ENCODE measurements around the gene DENND5B. TPM values are rescaled to one million over a fixed set of nuclear protein-coding genes. Genes with fewer than 3 reads are reported as not detected.
A peak's percentile ranks its signal among the peaks of the same experiment; 100 is the strongest.

Gene DENND5B
- total RNA-seq, 1 donor = 18.8 TPM

- peaks cover 3% of the 10 kb centered on the region for H3K4me1 ChIP-seq (ENCODE audit: insufficient read depth, low read length)
- no peak overlapping the region for H2AFZ ChIP-seq (ENCODE audit: low read length)
- TF ChIP-seq CTCF (IDR thresholded peaks at IDR 0.05; ENCODE audit: extremely low read depth, low read depth, low read length) = no peak
- no peaks in the 10 kb centered on the region for H3K9me3 ChIP-seq (ENCODE audit: low read depth, low read length)
- peaks cover 37% of the 10 kb centered on the region for H3K79me2 ChIP-seq (ENCODE audit: insufficient read depth, low read length)
- H4K20me1 ChIP-seq (ENCODE audit: insufficient read depth, low read length) = no peaks in the 10 kb centered on the region
- H3K36me3 ChIP-seq (ENCODE audit: insufficient read depth, low read length) = no peaks in the 10 kb centered on the region
- H3K27me3 ChIP-seq (ENCODE audit: insufficient read depth, low read length) = no peaks in the 10 kb centered on the region
- no peak overlapping the region for H3K4me2 ChIP-seq (ENCODE audit: insufficient read depth, low read length)
- H3K4me3 ChIP-seq (ENCODE audit: insufficient read depth, low read length) = no peak overlapping the region
- no peak overlapping the region for H3K27ac ChIP-seq (ENCODE audit: low read depth, low read length)
- DNase-seq (ENCODE audit: insufficient read length, low spot score, missing footprints) = no peak
Observed at GRCh38 chr12:31510034-31510433, 80.9 kb downstream of the DENND5B start.

DNA sequence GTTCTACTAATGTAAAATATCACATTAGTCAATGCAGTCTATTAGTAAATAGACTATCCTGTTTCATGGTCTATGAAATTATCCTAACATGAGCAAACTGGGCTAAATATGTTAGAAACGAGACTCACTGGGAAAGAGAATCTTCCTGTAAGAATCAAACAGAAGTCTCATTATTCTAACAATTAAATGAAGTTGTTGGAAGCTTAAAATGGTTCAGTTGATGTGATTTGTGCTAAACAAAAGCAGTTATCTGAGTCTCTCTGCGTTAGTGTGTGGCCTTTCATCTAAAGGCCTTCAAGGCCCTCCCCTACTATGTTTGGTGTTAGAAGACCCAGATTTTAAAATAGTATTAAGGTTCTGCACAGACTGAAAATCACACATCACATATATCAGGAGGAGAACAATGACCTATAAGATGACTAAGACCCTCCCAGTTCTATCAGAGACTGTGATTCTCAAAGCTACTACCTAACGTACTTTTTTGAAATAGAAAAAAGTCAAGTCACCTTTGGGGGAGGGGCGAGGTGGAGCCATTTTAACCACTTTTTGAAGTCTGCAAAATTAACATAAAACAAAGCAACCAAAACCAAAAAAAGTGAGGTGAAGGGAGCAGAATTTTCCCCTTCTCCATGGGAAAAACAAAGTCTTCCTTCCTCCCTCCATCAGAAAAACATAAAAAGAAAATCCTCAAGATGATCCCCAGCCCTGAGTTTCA is 82.3 kb downstream of the DENND5B start:
- peaks cover 39% of the 10 kb centered on the region for H3K79me2 ChIP-seq (ENCODE audit: insufficient read depth, low read length)
- TF ChIP-seq CTCF (IDR thresholded peaks at IDR 0.05; ENCODE audit: extremely low read depth, low read depth, low read length) = no peak

GRCh38 chr12:31507966-31508365 is 83.0 kb downstream of the DENND5B start:
- no peak overlapping the region for H3K4me2 ChIP-seq (ENCODE audit: insufficient read depth, low read length)
- DNase-seq (ENCODE audit: insufficient read length, low spot score, missing footprints) = peak; percentile 79
- peaks cover 39% of the 10 kb centered on the region for H3K79me2 ChIP-seq (ENCODE audit: insufficient read depth, low read length)
- no peak overlapping the region for H2AFZ ChIP-seq (ENCODE audit: low read length)
- H3K36me3 ChIP-seq (ENCODE audit: insufficient read depth, low read length) = no peaks in the 10 kb centered on the region
- TF ChIP-seq CTCF (IDR thresholded peaks at IDR 0.05; ENCODE audit: extremely low read depth, low read depth, low read length) = no peak
- H4K20me1 ChIP-seq (ENCODE audit: insufficient read depth, low read length) = no peaks in the 10 kb centered on the region
- H3K4me1 ChIP-seq (ENCODE audit: insufficient read depth, low read length) = peaks cover 3% of the 10 kb centered on the region
- H3K4me3 ChIP-seq (ENCODE audit: insufficient read depth, low read length) = no peak overlapping the region
- no peaks in the 10 kb centered on the region for H3K27me3 ChIP-seq (ENCODE audit: insufficient read depth, low read length)
- H3K9me3 ChIP-seq (ENCODE audit: low read depth, low read length) = peaks cover 3% of the 10 kb centered on the region
- no peak overlapping the region for H3K27ac ChIP-seq (ENCODE audit: low read depth, low read length)

More for the DNA sequence above, 82.3 kb downstream of the DENND5B start:
- DNase-seq (ENCODE audit: insufficient read length, low spot score, missing footprints) = no peak
- no peak overlapping the region for H3K4me3 ChIP-seq (ENCODE audit: insufficient read depth, low read length)
- H3K4me2 ChIP-seq (ENCODE audit: insufficient read depth, low read length) = no peak overlapping the region
- no peaks in the 10 kb centered on the region for H3K36me3 ChIP-seq (ENCODE audit: insufficient read depth, low read length)
- peaks cover 3% of the 10 kb centered on the region for H3K9me3 ChIP-seq (ENCODE audit: low read depth, low read length)
- no peaks in the 10 kb centered on the region for H3K27me3 ChIP-seq (ENCODE audit: insufficient read depth, low read length)
- H2AFZ ChIP-seq (ENCODE audit: low read length) = no peak overlapping the region
- H3K27ac ChIP-seq (ENCODE audit: low read depth, low read length) = no peak overlapping the region
- peaks cover 3% of the 10 kb centered on the region for H3K4me1 ChIP-seq (ENCODE audit: insufficient read depth, low read length)
- H4K20me1 ChIP-seq (ENCODE audit: insufficient read depth, low read length) = no peaks in the 10 kb centered on the region

GRCh38 chr12:31506515-31507306 is 84.2 kb downstream of the DENND5B start:
- no peak for DNase-seq (ENCODE audit: insufficient read length, low spot score, missing footprints)
- Histone ChIP-seq H3K4me2 (ENCODE audit: insufficient read depth, low read length) (no peak overlapping the region), H3K4me1 (ENCODE audit: insufficient read depth, low read length) (peaks cover 3% of the 10 kb centered on the region), H3K27me3 (ENCODE audit: insufficient read depth, low read length) (no peaks in the 10 kb centered on the region), H2AFZ (ENCODE audit: low read length) (no peak overlapping the region), H3K36me3 (ENCODE audit: insufficient read depth, low read length) (no peaks in the 10 kb centered on the region), H3K79me2 (ENCODE audit: insufficient read depth, low read length) (peaks cover 44% of the 10 kb centered on the region), H3K27ac (ENCODE audit: low read depth, low read length) (no peak overlapping the region), H3K4me3 (ENCODE audit: insufficient read depth, low read length) (no peak overlapping the region), H4K20me1 (ENCODE audit: insufficient read depth, low read length) (no peaks in the 10 kb centered on the region), H3K9me3 (ENCODE audit: low read depth, low read length) (peaks cover 3% of the 10 kb centered on the region)
- no peak for TF ChIP-seq CTCF (IDR thresholded peaks at IDR 0.05; ENCODE audit: extremely low read depth, low read depth, low read length)
